ENCODE measurements around the gene REXO1. TPM values are rescaled to one million over a fixed set of nuclear protein-coding genes. Genes with fewer than 3 reads are reported as not detected.

Gene REXO1
- polyA plus RNA-seq, 3 donors, result 2.8 to 60.8 (median 3.0) TPM

GRCh38 chr19:1863638-1864479 is 15.6 kb upstream of the REXO1 start:
- H3K4me1 ChIP-seq (ENCODE audit: control insufficient read depth in 1 of 2, insufficient read depth in 2 of 2, low read length in 2 of 2), result peaks cover 45 to 47% of the 10 kb centered on the region in 2 donors
- TF ChIP-seq CTCF (IDR thresholded peaks at IDR 0.05), result no peak
- intact Hi-C loops (cut with micrococcal nuclease), result loop anchor here in 1 of 2 donors (2.0 to 5.0 kb wide), 2 partner anchors 33 to 231 kb away; no protein-coding TSS in a partner anchor
- peaks cover 38% of the 10 kb centered on the region for H4K20me1 ChIP-seq (ENCODE audit: insufficient read depth, low read length)
- no peaks in the 10 kb centered on the region for H3K27me3 ChIP-seq (ENCODE audit: control insufficient read depth in 2 of 2, insufficient read depth in 2 of 2, low read length in 2 of 2)
- H3K36me3 Mint-ChIP-seq, result peaks cover 0 to 5% of the 10 kb centered on the region in 2 donors
- peaks cover 45% of the 10 kb centered on the region for H3K79me2 ChIP-seq (ENCODE audit: insufficient read depth, low read length)
- H3K9ac ChIP-seq (ENCODE audit: insufficient read depth, low read length, poor library complexity, severe bottlenecking), result peak overlapping the region; percentile 88
- peak overlapping the region; percentile 92 to 97 for H3K27ac ChIP-seq (ENCODE audit: low read depth in 1 of 2, low read length in 2 of 2)
- under 1% methylated on average over 96 of the region's 115 CpGs for WGBS (ENCODE audit: insufficient coverage)
- H3K4me3 ChIP-seq (replicated peaks in 1 of 3; ENCODE audit: low read depth in 2 of 3, low read length in 3 of 3), result peak overlapping the region; percentile 67 to 93 (median 93)
- peak overlapping the region; percentile 95 for H3K4me2 ChIP-seq (replicated peaks; ENCODE audit: extremely low read depth, low read length, poor library complexity, severe bottlenecking)
- H3K27me3 Mint-ChIP-seq (ENCODE audit: low read depth in 3 of 3), result peaks cover 0 to 4% (median 2%) of the 10 kb centered on the region in 3 donors
- peaks cover 39% of the 10 kb centered on the region for H3K4me1 Mint-ChIP-seq
- H3K9me3 ChIP-seq (replicated peaks in 1 of 2; ENCODE audit: control insufficient read depth in 1 of 2, insufficient read depth in 1 of 2, low read length in 2 of 2), result no peaks in the 10 kb centered on the region
- H3K27ac Mint-ChIP-seq, result peak overlapping the region; percentile 54 to 95 (median 92)
- peak; percentile 84 to 92 (median 90) for DNase-seq
- peak overlapping the region; percentile 88 for H2AFZ ChIP-seq (ENCODE audit: insufficient read depth, low read depth, low read length, poor library complexity, severe bottlenecking)
- peak overlapping the region; percentile 80 to 81 for H3K4me3 Mint-ChIP-seq
- no peaks in the 10 kb centered on the region for H3K36me3 ChIP-seq (replicated peaks in 1 of 2; ENCODE audit: control insufficient read depth in 1 of 2, insufficient read depth in 2 of 2, low read length in 2 of 2)
- no peaks in the 10 kb centered on the region for H3K9me3 Mint-ChIP-seq

GRCh38 chr19:1863328-1863637 is 15.0 kb upstream of the REXO1 start, which contains the start of gene KLF16:
TSS of gene KLF16 (minus strand) at chr19:1863579. CDS start at chr19:1863497, 82 bp downstream.
- under 1% methylated on average over 56 of the region's 63 CpGs for WGBS (ENCODE audit: insufficient coverage)
- no peaks in the 10 kb centered on the region for H3K9me3 Mint-ChIP-seq
- TF ChIP-seq CTCF (IDR thresholded peaks at IDR 0.05), result no peak
- H3K9me3 ChIP-seq (replicated peaks in 1 of 2; ENCODE audit: control insufficient read depth in 1 of 2, insufficient read depth in 1 of 2, low read length in 2 of 2), result no peaks in the 10 kb centered on the region
- H3K36me3 ChIP-seq (replicated peaks in 1 of 2; ENCODE audit: control insufficient read depth in 1 of 2, insufficient read depth in 2 of 2, low read length in 2 of 2), result no peaks in the 10 kb centered on the region
- no peak for DNase-seq
- peak within 1 kb of the TSS; percentile 68 to 95 (median 93) for H3K27ac Mint-ChIP-seq
- peaks cover 44% of the 10 kb centered on the region for H4K20me1 ChIP-seq (ENCODE audit: insufficient read depth, low read length)
- peaks cover 0 to 3% of the 10 kb centered on the region in 2 donors for H3K36me3 Mint-ChIP-seq
- peaks cover 51 to 53% of the 10 kb centered on the region in 2 donors for H3K4me1 ChIP-seq (ENCODE audit: control insufficient read depth in 1 of 2, insufficient read depth in 2 of 2, low read length in 2 of 2)
- intact Hi-C loops (cut with micrococcal nuclease), result loop anchor here in 1 of 2 donors (2.0 to 5.0 kb wide), 2 partner anchors 34 to 232 kb away; no protein-coding TSS in a partner anchor
- H3K4me1 Mint-ChIP-seq, result peaks cover 45% of the 10 kb centered on the region
- H3K9ac ChIP-seq (ENCODE audit: insufficient read depth, low read length, poor library complexity, severe bottlenecking), result peak within 1 kb of the TSS; percentile 88
- peak within 1 kb of the TSS; percentile 88 for H2AFZ ChIP-seq (ENCODE audit: insufficient read depth, low read depth, low read length, poor library complexity, severe bottlenecking)
- peak within 1 kb of the TSS; percentile 92 to 93 for H3K4me3 Mint-ChIP-seq
- H3K79me2 ChIP-seq (ENCODE audit: insufficient read depth, low read length), result peaks cover 50% of the 10 kb centered on the region
- H3K27me3 ChIP-seq (ENCODE audit: control insufficient read depth in 2 of 2, insufficient read depth in 2 of 2, low read length in 2 of 2), result no peaks in the 10 kb centered on the region
- peak within 1 kb of the TSS; percentile 95 for H3K4me2 ChIP-seq (replicated peaks; ENCODE audit: extremely low read depth, low read length, poor library complexity, severe bottlenecking)
- peak within 1 kb of the TSS; percentile 83 to 96 (median 94) for H3K4me3 ChIP-seq (replicated peaks in 1 of 3; ENCODE audit: low read depth in 2 of 3, low read length in 3 of 3)
- peaks cover 0 to 4% (median 2%) of the 10 kb centered on the region in 3 donors for H3K27me3 Mint-ChIP-seq (ENCODE audit: low read depth in 3 of 3)
- peak within 1 kb of the TSS; percentile 92 to 97 for H3K27ac ChIP-seq (ENCODE audit: low read depth in 1 of 2, low read length in 2 of 2)

Measured in CD14-positive monocyte (primary cell).